Fibroblast of lung (primary cell): ENCODE data around the gene CLTB. TPM values are rescaled to one million over a fixed set of nuclear protein-coding genes. Genes with fewer than 3 reads are reported as not detected.

Experiments
- DNase-seq, 2 donors: peaks; one replicate each; pipeline versions ENCODE4 v3.0.0 to v3.0.0-alpha.2; 2010; ENCODE audit warnings: low read depth in 2 of 2
- H2AFZ ChIP-seq: 2 replicates; pipeline ENCODE4 v1.5.1; 2012; ENCODE audit warnings: low read length, control low read depth, inconsistent platforms
- H3K27ac ChIP-seq: 2 replicates; pipeline ENCODE4 v1.5.1; 2011; ENCODE audit warnings: low read length, control low read depth; ENCODE audit not compliant: insufficient read depth
- H3K27me3 ChIP-seq: 2 replicates; pipeline ENCODE4 v1.5.1; 2011; ENCODE audit warnings: mild to moderate bottlenecking, low read length; ENCODE audit not compliant: control insufficient read depth, insufficient read depth
- H3K36me3 ChIP-seq: 2 replicates; pipeline ENCODE4 v1.5.1; 2011; ENCODE audit warnings: low read length; ENCODE audit not compliant: control insufficient read depth, insufficient read depth
- H3K4me1 ChIP-seq: 2 replicates; pipeline ENCODE4 v1.5.1; 2011; ENCODE audit warnings: low read length; ENCODE audit not compliant: control insufficient read depth, insufficient read depth; ENCODE audit errors: extremely low read depth
- H3K4me2 ChIP-seq: 2 replicates; pipeline ENCODE4 v1.5.1; 2011; ENCODE audit warnings: low read length, control low read depth; ENCODE audit not compliant: insufficient read depth; ENCODE audit errors: extremely low read depth
- H3K4me3 ChIP-seq, 4 experiments: fragments of 200-600 bp in 1 of 4; sonication (generic) in 1 of 4; replicated peaks in 1 of 4; 2 replicates each; pipeline ENCODE4 v1.5.1; 2011 to 2016; ENCODE audit warnings: low read length in 4 of 4, low read depth in 3 of 4, mild to moderate bottlenecking in 3 of 4, control low read depth in 2 of 4, inconsistent platforms in 1 of 4, mixed read lengths in 1 of 4; ENCODE audit not compliant: insufficient read depth in 1 of 4; ENCODE audit errors: control extremely low read depth in 1 of 4
- H3K79me2 ChIP-seq: 2 replicates; pipeline ENCODE4 v1.5.1; 2012; ENCODE audit warnings: mild to moderate bottlenecking, low read length, inconsistent platforms; ENCODE audit not compliant: control insufficient read depth, insufficient read depth
- H3K9ac ChIP-seq: 2 replicates; pipeline ENCODE4 v1.5.1; 2011; ENCODE audit warnings: mild to moderate bottlenecking, low read length, control low read depth; ENCODE audit not compliant: insufficient read depth
- H3K9me3 ChIP-seq: 2 replicates; pipeline ENCODE4 v1.5.1; 2012; ENCODE audit warnings: low read depth, low read length; ENCODE audit not compliant: control insufficient read depth, insufficient read depth
- H4K20me1 ChIP-seq: 2 replicates; pipeline ENCODE4 v1.5.1; 2011; ENCODE audit warnings: low read length; ENCODE audit not compliant: control insufficient read depth, insufficient read depth; ENCODE audit errors: extremely low read depth
- CTCF ChIP-seq, 2 donors: IDR thresholded peaks in 1 of 2; conservative IDR thresholded peaks in 1 of 2; 1 replicate in 1 of 2; 2 replicates in 1 of 2; pipeline ENCODE4 v1.5.1; 2011 to 2012; ENCODE audit warnings: low read length in 2 of 2, control low read depth in 1 of 2, inconsistent platforms in 1 of 2, low read depth in 1 of 2, mild to moderate bottlenecking in 1 of 2
- EZH2 ChIP-seq: IDR thresholded peaks from 2 replicates; pipeline ENCODE4 v1.5.1; 2012; ENCODE audit warnings: low read length, control low read depth, mild to moderate bottlenecking; ENCODE audit errors: missing control alignments
- polyA plus RNA-seq, 2 donors: library from polyadenylated mRNA; depleted of rRNA in 1 of 2; stranded (reverse) in 1 of 2; unstranded in 1 of 2; fragments of >200 nt; gene quantifications; 2 replicates each; pipeline ENCODE4 v1.2.1, GENCODE V29; 2011 to 2012; ENCODE audit warnings: missing spikeins in 1 of 2
- total RNA-seq: library from RNA; depleted of rRNA; stranded (reverse); fragments of >200 nt; gene quantifications from 2 replicates; pipeline ENCODE4 v1.2.1, GENCODE V29; 2014

Gene CLTB
- total and polyA plus RNA-seq, 2 donors (not counting 1 experiment from before 2014, with no cell fraction given), result 90.8 to 94.3 TPM

GRCh38 chr5:176401281-176402205 lies 14.8 kb downstream of the CLTB start:
- no peak overlapping the region for H2AFZ ChIP-seq
- no peak overlapping the region for H3K4me2 ChIP-seq
- H3K27me3 ChIP-seq, result no peaks in the 10 kb centered on the region
- peaks cover 10% of the 10 kb centered on the region for H3K36me3 ChIP-seq
- H3K4me1 ChIP-seq, result no peaks in the 10 kb centered on the region
- no peaks in the 10 kb centered on the region for H4K20me1 ChIP-seq
- TF ChIP-seq CTCF (conservative IDR thresholded peaks at IDR 0.05 in 1 of 2, IDR thresholded peaks at IDR 0.05 in 1 of 2; ENCODE audit: low read depth in 1 of 2, low read length in 2 of 2) (no peak), EZH2 (no peak)
- H3K4me3 ChIP-seq, result no peak overlapping the region
- H3K9me3 ChIP-seq, result no peaks in the 10 kb centered on the region
- no peak overlapping the region for H3K9ac ChIP-seq
- no peak overlapping the region for H3K27ac ChIP-seq
- no peaks in the 10 kb centered on the region for H3K79me2 ChIP-seq
- no peak for DNase-seq

GRCh38 chr5:176400382-176401156 lies 15.8 kb downstream of the CLTB start:
- Histone ChIP-seq H3K27me3 (no peaks in the 10 kb centered on the region), H3K9ac (no peak overlapping the region), H3K4me2 (no peak overlapping the region), H3K36me3 (peaks cover 7% of the 10 kb centered on the region), H2AFZ (no peak overlapping the region), H3K9me3 (no peaks in the 10 kb centered on the region), H3K27ac (no peak overlapping the region), H3K4me1 (no peaks in the 10 kb centered on the region), H3K79me2 (no peaks in the 10 kb centered on the region), H4K20me1 (no peaks in the 10 kb centered on the region), H3K4me3 (no peak overlapping the region)
- no peak for DNase-seq
- TF ChIP-seq CTCF (conservative IDR thresholded peaks at IDR 0.05 in 1 of 2, IDR thresholded peaks at IDR 0.05 in 1 of 2; ENCODE audit: low read depth in 1 of 2, low read length in 2 of 2) (no peak), EZH2 (no peak)

DNA sequence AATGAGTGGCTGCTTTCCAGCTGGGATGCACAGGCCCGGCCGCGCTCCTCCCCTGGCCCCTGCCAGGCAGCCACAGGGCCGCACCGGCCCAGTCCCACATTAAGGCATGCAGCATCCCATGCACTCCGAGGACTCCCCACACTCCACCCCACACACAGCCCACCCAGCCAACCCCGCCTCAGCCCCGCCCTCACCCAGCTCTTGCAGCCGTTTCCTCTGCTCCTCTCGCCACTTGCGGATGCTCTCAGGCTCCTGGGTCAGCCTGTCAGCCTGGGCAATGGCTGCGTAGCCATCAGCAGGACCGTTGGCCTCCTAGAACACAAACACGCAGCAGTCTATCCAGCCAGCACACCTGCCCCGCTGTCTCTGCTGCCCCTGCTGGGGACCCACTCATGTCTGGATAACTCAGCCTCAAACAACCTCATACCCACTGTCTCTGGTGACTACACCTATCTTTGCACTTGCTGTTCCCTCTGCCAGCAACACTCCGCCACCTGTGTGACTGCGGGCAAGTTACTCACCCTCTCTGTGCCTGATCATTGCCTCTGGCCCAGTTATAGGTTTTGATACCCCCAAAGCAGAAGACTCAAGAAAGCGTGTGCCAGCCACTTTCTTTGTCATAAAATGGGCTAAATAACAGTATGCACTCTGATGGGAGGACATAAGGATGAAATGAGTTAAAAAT lies 18.5 kb downstream of the CLTB start:
- peaks cover 5% of the 10 kb centered on the region for H3K36me3 ChIP-seq
- H3K79me2 ChIP-seq, result no peaks in the 10 kb centered on the region
- H4K20me1 ChIP-seq, result no peaks in the 10 kb centered on the region
- DNase-seq, result no peak
- no peak overlapping the region for H3K4me3 ChIP-seq
- H3K9me3 ChIP-seq, result no peaks in the 10 kb centered on the region
- no peak overlapping the region for H3K4me2 ChIP-seq
- H3K27me3 ChIP-seq, result no peaks in the 10 kb centered on the region
- no peak overlapping the region for H2AFZ ChIP-seq
- peaks cover 3% of the 10 kb centered on the region for H3K4me1 ChIP-seq
- no peak overlapping the region for H3K27ac ChIP-seq
- no peak overlapping the region for H3K9ac ChIP-seq
- no peak for TF ChIP-seq EZH2
- no peak for TF ChIP-seq CTCF (conservative IDR thresholded peaks at IDR 0.05 in 1 of 2, IDR thresholded peaks at IDR 0.05 in 1 of 2; ENCODE audit: low read depth in 1 of 2, low read length in 2 of 2)
